ENCODE results near the gene LSM4.

LSM4 gene

GRCh38 chr19:18291590-18292461 is 31.1 kb downstream of the LSM4 start:
- peak; percentile 54 for DNase-seq

GRCh38 chr19:18291019-18291524 is 31.8 kb downstream of the LSM4 start:
- no peak for DNase-seq

- DNase-seq: peak; percentile 48
Observed at GRCh38 chr19:18290302-18291018, 32.4 kb downstream of the LSM4 start.

GRCh38 chr19:18289471-18290301 is 33.2 kb downstream of the LSM4 start:
- DNase-seq: no peak

GRCh38 chr19:18287836-18288772 is 34.8 kb downstream of the LSM4 start:
- DNase-seq: no peak

GRCh38 chr19:18286973-18287635 is 35.8 kb downstream of the LSM4 start:
- no peak for DNase-seq

- no peak for DNase-seq
Observed at GRCh38 chr19:18284712-18285360, 38.0 kb downstream of the LSM4 start.

GRCh38 chr19:18283338-18283737 is 39.5 kb downstream of the LSM4 start:
- DNase-seq: no peak

GRCh38 chr19:18282788-18283141 is 40.1 kb downstream of the LSM4 start:
- DNase-seq: no peak

- DNase-seq: no peak
Observed at GRCh38 chr19:18282021-18282787, 40.7 kb downstream of the LSM4 start.

GRCh38 chr19:18281082-18282020 is 41.5 kb downstream of the LSM4 start, which contains the start of gene JUND:
TSS of gene JUND (minus strand) at chr19:18281622. CDS start at chr19:18281484, 138 bp downstream.
- peak; percentile 98 for DNase-seq

GRCh38 chr19:18280247-18281081 is 42.4 kb downstream of the LSM4 start:
- peak; percentile 75 for DNase-seq

- DNase-seq: peak; percentile 87
Observed at GRCh38 chr19:18279516-18280246, 43.2 kb downstream of the LSM4 start.

- DNase-seq: no peak
Observed at GRCh38 chr19:18279266-18279515, 43.7 kb downstream of the LSM4 start.

GRCh38 chr19:18278521-18279265 is 44.2 kb downstream of the LSM4 start:
- DNase-seq: no peak

GRCh38 chr19:18274781-18275356 is 48.0 kb downstream of the LSM4 start:
- DNase-seq: no peak

All from activated CD4-positive, alpha-beta T cell treated with anti-CD3 and anti-CD28 coated beads for 1 hour (primary cell).